ENCODE measurements around the gene RALGAPB. TPM values are rescaled to one million over a fixed set of nuclear protein-coding genes. Genes with fewer than 3 reads are reported as not detected.

Gene RALGAPB
- total RNA-seq, 1 experiment from 2014 or later, result 24.0 TPM

DNA sequence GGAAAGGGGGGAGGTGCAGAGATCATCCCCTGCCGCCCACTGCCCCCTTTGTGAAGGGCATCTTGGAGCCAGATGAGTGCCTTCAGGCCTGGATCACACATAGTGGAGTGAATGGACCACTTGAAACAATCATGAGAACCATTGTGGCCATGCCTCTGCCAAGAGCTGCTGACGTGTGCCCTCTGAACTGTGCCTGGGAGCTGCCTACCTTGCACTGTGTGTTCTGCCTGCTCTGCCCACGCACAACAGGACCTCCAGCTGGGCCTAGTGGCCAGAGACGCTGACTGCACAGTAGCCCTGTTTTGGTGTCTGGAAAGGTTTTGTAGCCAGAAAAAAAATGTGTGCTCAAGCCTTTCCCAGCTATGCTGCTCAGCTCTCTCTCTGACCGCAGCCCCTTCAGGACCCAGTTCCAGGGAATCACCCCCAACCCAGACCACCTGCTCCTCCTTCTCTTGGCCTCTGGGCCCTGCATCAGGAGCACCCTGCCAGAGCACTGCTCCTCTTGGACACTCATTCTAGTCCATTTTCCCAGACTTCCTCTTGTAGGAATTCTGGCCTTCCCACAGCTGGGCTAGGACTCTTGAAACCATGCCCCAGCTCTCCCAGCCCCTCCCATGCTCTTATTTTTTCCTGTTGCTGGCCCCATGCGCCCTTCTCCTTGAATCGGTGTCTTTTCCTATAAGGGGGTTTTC, 106.7 kb downstream of the RALGAPB start:
- 0 out of 2 replicates have a peak, but pooled peaks cover 2% of the 10 kb centered on the region for H3K27me3 ChIP-seq (ENCODE audit: insufficient read depth, low read length)
- no peak for TF ChIP-seq RAD21 (IDR thresholded peaks at IDR 0.05; ENCODE audit: low read depth)
- TF ChIP-seq EGR1 (IDR thresholded peaks at IDR 0.05; ENCODE audit: low read depth), result no peak
- TF ChIP-seq, protein P1, sequence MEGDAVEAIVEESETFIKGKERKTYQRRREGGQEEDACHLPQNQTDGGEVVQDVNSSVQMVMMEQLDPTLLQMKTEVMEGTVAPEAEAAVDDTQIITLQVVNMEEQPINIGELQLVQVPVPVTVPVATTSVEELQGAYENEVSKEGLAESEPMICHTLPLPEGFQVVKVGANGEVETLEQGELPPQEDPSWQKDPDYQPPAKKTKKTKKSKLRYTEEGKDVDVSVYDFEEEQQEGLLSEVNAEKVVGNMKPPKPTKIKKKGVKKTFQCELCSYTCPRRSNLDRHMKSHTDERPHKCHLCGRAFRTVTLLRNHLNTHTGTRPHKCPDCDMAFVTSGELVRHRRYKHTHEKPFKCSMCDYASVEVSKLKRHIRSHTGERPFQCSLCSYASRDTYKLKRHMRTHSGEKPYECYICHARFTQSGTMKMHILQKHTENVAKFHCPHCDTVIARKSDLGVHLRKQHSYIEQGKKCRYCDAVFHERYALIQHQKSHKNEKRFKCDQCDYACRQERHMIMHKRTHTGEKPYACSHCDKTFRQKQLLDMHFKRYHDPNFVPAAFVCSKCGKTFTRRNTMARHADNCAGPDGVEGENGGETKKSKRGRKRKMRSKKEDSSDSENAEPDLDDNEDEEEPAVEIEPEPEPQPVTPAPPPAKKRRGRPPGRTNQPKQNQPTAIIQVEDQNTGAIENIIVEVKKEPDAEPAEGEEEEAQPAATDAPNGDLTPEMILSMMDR (IDR thresholded peaks at IDR 0.05 in 2 of 3, conservative IDR thresholded peaks at IDR 0.05 in 1 of 3; ENCODE audit: borderline replicate concordance in 1 of 3, insufficient read depth in 1 of 3, low read depth in 2 of 3, low read length in 2 of 3), result no peak
- no peak for TF ChIP-seq CEBPB (IDR thresholded peaks at IDR 0.05; ENCODE audit: low read depth)
- TF ChIP-seq, protein P2, sequence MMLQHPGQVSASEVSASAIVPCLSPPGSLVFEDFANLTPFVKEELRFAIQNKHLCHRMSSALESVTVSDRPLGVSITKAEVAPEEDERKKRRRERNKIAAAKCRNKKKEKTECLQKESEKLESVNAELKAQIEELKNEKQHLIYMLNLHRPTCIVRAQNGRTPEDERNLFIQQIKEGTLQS (IDR thresholded peaks at IDR 0.05), result no peak
- no peak for TF ChIP-seq ZNF274 (IDR thresholded peaks at IDR 0.05; ENCODE audit: low read depth, low read length)
- TF ChIP-seq, protein P3, sequence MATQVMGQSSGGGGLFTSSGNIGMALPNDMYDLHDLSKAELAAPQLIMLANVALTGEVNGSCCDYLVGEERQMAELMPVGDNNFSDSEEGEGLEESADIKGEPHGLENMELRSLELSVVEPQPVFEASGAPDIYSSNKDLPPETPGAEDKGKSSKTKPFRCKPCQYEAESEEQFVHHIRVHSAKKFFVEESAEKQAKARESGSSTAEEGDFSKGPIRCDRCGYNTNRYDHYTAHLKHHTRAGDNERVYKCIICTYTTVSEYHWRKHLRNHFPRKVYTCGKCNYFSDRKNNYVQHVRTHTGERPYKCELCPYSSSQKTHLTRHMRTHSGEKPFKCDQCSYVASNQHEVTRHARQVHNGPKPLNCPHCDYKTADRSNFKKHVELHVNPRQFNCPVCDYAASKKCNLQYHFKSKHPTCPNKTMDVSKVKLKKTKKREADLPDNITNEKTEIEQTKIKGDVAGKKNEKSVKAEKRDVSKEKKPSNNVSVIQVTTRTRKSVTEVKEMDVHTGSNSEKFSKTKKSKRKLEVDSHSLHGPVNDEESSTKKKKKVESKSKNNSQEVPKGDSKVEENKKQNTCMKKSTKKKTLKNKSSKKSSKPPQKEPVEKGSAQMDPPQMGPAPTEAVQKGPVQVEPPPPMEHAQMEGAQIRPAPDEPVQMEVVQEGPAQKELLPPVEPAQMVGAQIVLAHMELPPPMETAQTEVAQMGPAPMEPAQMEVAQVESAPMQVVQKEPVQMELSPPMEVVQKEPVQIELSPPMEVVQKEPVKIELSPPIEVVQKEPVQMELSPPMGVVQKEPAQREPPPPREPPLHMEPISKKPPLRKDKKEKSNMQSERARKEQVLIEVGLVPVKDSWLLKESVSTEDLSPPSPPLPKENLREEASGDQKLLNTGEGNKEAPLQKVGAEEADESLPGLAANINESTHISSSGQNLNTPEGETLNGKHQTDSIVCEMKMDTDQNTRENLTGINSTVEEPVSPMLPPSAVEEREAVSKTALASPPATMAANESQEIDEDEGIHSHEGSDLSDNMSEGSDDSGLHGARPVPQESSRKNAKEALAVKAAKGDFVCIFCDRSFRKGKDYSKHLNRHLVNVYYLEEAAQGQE (IDR thresholded peaks at IDR 0.05; ENCODE audit: low read depth), result no peak
- no peak for TF ChIP-seq SIN3A (IDR thresholded peaks at IDR 0.05; ENCODE audit: low read depth)
- no peak; the same call in 1 of the 2 replicates for TF ChIP-seq POLR2AphosphoS5 (IDR thresholded peaks at IDR 0.05; ENCODE audit: low read depth, low read length)
- no peak for TF ChIP-seq FOSL1 (IDR thresholded peaks at IDR 0.05; ENCODE audit: low read depth)
- TF ChIP-seq JUND (IDR thresholded peaks at IDR 0.05), result no peak
- TF ChIP-seq POLR2A (IDR thresholded peaks at IDR 0.05; ENCODE audit: borderline replicate concordance, extremely low read depth, insufficient read depth, insufficient read length), result no peak
- no peak for TF ChIP-seq SP1 (IDR thresholded peaks at IDR 0.05; ENCODE audit: low read depth)
- TF ChIP-seq, protein P4, sequence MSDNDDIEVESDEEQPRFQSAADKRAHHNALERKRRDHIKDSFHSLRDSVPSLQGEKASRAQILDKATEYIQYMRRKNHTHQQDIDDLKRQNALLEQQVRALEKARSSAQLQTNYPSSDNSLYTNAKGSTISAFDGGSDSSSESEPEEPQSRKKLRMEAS (IDR thresholded peaks at IDR 0.05), result no peak
- no peak for TF ChIP-seq CBX3 (IDR thresholded peaks at IDR 0.05; ENCODE audit: low read depth)
- TF ChIP-seq ELF1 (IDR thresholded peaks at IDR 0.05; ENCODE audit: borderline replicate concordance, low read depth), result no peak
- TF ChIP-seq EZH2 (IDR thresholded peaks at IDR 0.05), result no peak
- TF ChIP-seq ZFX (IDR thresholded peaks at IDR 0.05), result no peak
- no peaks in the 10 kb centered on the region for H4K20me1 ChIP-seq (ENCODE audit: insufficient read depth)
- no peak overlapping the region for H3K27ac ChIP-seq (ENCODE audit: low read depth, low read length)
- no peak overlapping the region for H3K4me3 ChIP-seq (replicated peaks in 1 of 2; ENCODE audit: low read depth in 1 of 2, low read length in 2 of 2)
- no peak overlapping the region for H3K9ac ChIP-seq (ENCODE audit: low read length)
- intact Hi-C loops (cut with micrococcal nuclease), result no loop called here
- H3K79me2 ChIP-seq (ENCODE audit: insufficient read depth, low read length), result no peaks in the 10 kb centered on the region
- peaks cover 10 to 11% of the 10 kb centered on the region in 2 experiments; a peak in 3 of 4 replicates for H3K36me3 ChIP-seq (ENCODE audit: control insufficient read depth in 1 of 2, insufficient read depth in 2 of 2, low read length in 2 of 2)
- no peak overlapping the region for H2AFZ ChIP-seq (ENCODE audit: low read depth, low read length, poor library complexity, severe bottlenecking)
- no peak for DNase-seq (ENCODE audit: low read depth, low spot score)
- CTCF ChIA-PET, result no interaction called here
- RAD21 ChIA-PET (ENCODE audit: low non-redundant PET in 1 of 2, low total read pairs in 2 of 2, uncharacterized antibody in 2 of 2, unreplicated experiment in 2 of 2), result no interaction called here
- no peaks in the 10 kb centered on the region for H3K4me1 ChIP-seq (ENCODE audit: control insufficient read depth in 1 of 2, insufficient read depth in 2 of 2, low read length in 2 of 2)
- no TSS peak for BruUV-seq (replicated peaks)
- POLR2A ChIA-PET, result no interaction called here
- ATAC-seq, result no peak
- no peaks in the 10 kb centered on the region for H3K9me2 ChIP-seq (ENCODE audit: insufficient read depth)
- no peak overlapping the region for H3K4me2 ChIP-seq (ENCODE audit: low read length)
- H3K9me3 ChIP-seq (ENCODE audit: control insufficient read depth in 1 of 2, insufficient read depth in 1 of 2, low read depth in 1 of 2, low read length in 2 of 2), result no peaks in the 10 kb centered on the region

Data from HCT116 (cell line).